Measurements from ENCODE around the gene LDLRAD3.

The LDLRAD3 gene

GRCh38 chr11:35927104-35927503, 16.8 kb upstream of the LDLRAD3 start:
- no peaks in the 10 kb centered on the region for H3K4me1 ChIP-seq (ENCODE audit: low read length)
- H2AFZ ChIP-seq (ENCODE audit: low read depth, low read length) = no peak overlapping the region
- no peaks in the 10 kb centered on the region for H3K27me3 ChIP-seq (ENCODE audit: low read depth, low read length)
- no peaks in the 10 kb centered on the region for H3K79me2 ChIP-seq (ENCODE audit: low read length)
- H4K20me1 ChIP-seq (ENCODE audit: insufficient read depth, low read length) = no peaks in the 10 kb centered on the region
- no peak overlapping the region for H3K9ac ChIP-seq (ENCODE audit: low read length)
- TF ChIP-seq EZH2phosphoT487 (IDR thresholded peaks at IDR 0.05; ENCODE audit: low read depth) = no peak
- no peak for TF ChIP-seq CTCF (IDR thresholded peaks at IDR 0.05; ENCODE audit: low read depth, low read length)
- no peaks in the 10 kb centered on the region for H3K36me3 ChIP-seq (replicated peaks; ENCODE audit: low read depth, low read length)
- no peak overlapping the region for H3K4me3 ChIP-seq (ENCODE audit: low read length)
- H3K9me3 ChIP-seq (ENCODE audit: insufficient read depth, low read length) = no peaks in the 10 kb centered on the region
- H3K4me2 ChIP-seq (ENCODE audit: low read length) = no peak overlapping the region
- no peak overlapping the region for H3K27ac ChIP-seq (ENCODE audit: low read length)

GRCh38 chr11:35927682-35928081, 16.2 kb upstream of the LDLRAD3 start:
- Histone ChIP-seq H3K79me2 (ENCODE audit: low read length) (no peaks in the 10 kb centered on the region), H3K4me3 (ENCODE audit: low read length) (no peak overlapping the region), H3K36me3 (replicated peaks; ENCODE audit: low read depth, low read length) (no peaks in the 10 kb centered on the region), H3K27me3 (ENCODE audit: low read depth, low read length) (no peaks in the 10 kb centered on the region), H3K4me1 (ENCODE audit: low read length) (no peaks in the 10 kb centered on the region), H3K4me2 (ENCODE audit: low read length) (no peak overlapping the region), H3K9ac (ENCODE audit: low read length) (no peak overlapping the region), H2AFZ (ENCODE audit: low read depth, low read length) (no peak overlapping the region), H4K20me1 (ENCODE audit: insufficient read depth, low read length) (no peaks in the 10 kb centered on the region), H3K9me3 (ENCODE audit: insufficient read depth, low read length) (no peaks in the 10 kb centered on the region), H3K27ac (ENCODE audit: low read length) (no peak overlapping the region)
- TF ChIP-seq CTCF (IDR thresholded peaks at IDR 0.05; ENCODE audit: low read depth, low read length) (no peak), EZH2phosphoT487 (IDR thresholded peaks at IDR 0.05; ENCODE audit: low read depth) (no peak)

- H4K20me1 ChIP-seq (ENCODE audit: insufficient read depth, low read length) = no peaks in the 10 kb centered on the region
- H3K79me2 ChIP-seq (ENCODE audit: low read length) = no peaks in the 10 kb centered on the region
- no peaks in the 10 kb centered on the region for H3K4me1 ChIP-seq (ENCODE audit: low read length)
- H3K4me2 ChIP-seq (ENCODE audit: low read length) = no peak overlapping the region
- H3K36me3 ChIP-seq (replicated peaks; ENCODE audit: low read depth, low read length) = no peaks in the 10 kb centered on the region
- no peak overlapping the region for H3K4me3 ChIP-seq (ENCODE audit: low read length)
- H3K27ac ChIP-seq (ENCODE audit: low read length) = no peak overlapping the region
- H3K9ac ChIP-seq (ENCODE audit: low read length) = no peak overlapping the region
- H2AFZ ChIP-seq (ENCODE audit: low read depth, low read length) = no peak overlapping the region
- H3K27me3 ChIP-seq (ENCODE audit: low read depth, low read length) = 0 out of 2 replicates have a peak, but pooled peaks cover 4% of the 10 kb centered on the region
- no peaks in the 10 kb centered on the region for H3K9me3 ChIP-seq (ENCODE audit: insufficient read depth, low read length)
- TF ChIP-seq EZH2phosphoT487 (IDR thresholded peaks at IDR 0.05; ENCODE audit: low read depth) (no peak), CTCF (IDR thresholded peaks at IDR 0.05; ENCODE audit: low read depth, low read length) (no peak)
Observed at GRCh38 chr11:35928688-35929395, 15.0 kb upstream of the LDLRAD3 start.

- Histone ChIP-seq H3K79me2 (ENCODE audit: low read length) (no peaks in the 10 kb centered on the region), H3K4me1 (ENCODE audit: low read length) (no peaks in the 10 kb centered on the region), H4K20me1 (ENCODE audit: insufficient read depth, low read length) (no peaks in the 10 kb centered on the region), H3K27ac (ENCODE audit: low read length) (no peak overlapping the region), H3K36me3 (replicated peaks; ENCODE audit: low read depth, low read length) (no peaks in the 10 kb centered on the region), H3K9ac (ENCODE audit: low read length) (no peak overlapping the region), H3K9me3 (ENCODE audit: insufficient read depth, low read length) (no peaks in the 10 kb centered on the region), H3K4me2 (ENCODE audit: low read length) (no peak overlapping the region), H2AFZ (ENCODE audit: low read depth, low read length) (no peak overlapping the region), H3K27me3 (ENCODE audit: low read depth, low read length) (0 out of 2 replicates have a peak, but pooled peaks cover 11% of the 10 kb centered on the region), H3K4me3 (ENCODE audit: low read length) (no peak overlapping the region)
- TF ChIP-seq CTCF (IDR thresholded peaks at IDR 0.05; ENCODE audit: low read depth, low read length) = no peak
- TF ChIP-seq EZH2phosphoT487 (IDR thresholded peaks at IDR 0.05; ENCODE audit: low read depth) = no peak
Observed at GRCh38 chr11:35930466-35930865, 13.4 kb upstream of the LDLRAD3 start.
